ENCODE results near the gene FOSB. TPM values are rescaled to one million over a fixed set of nuclear protein-coding genes. Genes with fewer than 3 reads are reported as not detected.

Gene FOSB
- total and polyA plus RNA-seq, 9 of the 15 experiments (the other 6 are each of a cell fraction or from before 2014, with no cell fraction given): 0.11 to 2.7 (median 0.73) TPM

DNA sequence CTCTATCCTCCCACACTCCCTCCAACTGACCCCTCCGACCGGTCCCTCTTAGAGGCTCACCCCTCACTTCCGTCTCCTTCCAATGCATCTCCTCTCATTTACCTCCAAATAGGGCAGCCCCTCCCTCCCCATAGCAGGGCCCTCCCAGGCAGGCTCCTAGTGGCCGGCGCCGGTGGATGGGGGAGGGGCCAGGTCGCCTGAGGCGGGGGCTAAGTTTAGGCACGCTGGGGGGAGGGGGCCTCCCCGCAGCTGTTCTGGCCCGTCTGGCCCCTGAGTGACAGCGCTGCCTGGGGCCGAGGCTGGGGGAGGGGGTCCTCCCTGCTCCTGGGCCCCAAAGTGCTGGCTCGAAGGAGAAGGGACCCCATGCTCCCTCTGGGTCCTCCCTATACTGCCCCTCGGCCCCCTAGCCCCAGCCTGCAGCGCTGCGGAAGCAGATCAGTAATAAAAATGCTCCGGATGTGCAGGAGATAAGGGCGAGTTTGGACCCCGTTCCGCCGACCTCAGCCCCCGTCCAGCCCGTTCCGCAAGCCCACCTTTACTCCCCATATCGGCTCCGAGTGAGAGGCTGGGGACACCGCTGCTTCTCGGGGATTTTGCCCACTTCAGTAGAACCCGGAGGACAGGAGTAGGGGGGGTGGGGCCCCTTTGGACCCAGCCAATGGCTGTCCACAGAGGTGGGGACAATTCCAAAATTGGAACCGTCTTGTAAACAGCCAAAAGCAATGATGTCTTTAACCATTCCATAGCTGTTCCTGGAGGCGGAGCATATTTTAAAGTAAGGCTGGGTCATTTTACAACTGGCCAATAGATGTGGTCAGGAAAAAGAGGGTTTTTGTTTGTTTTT lies 25.1 kb downstream of the FOSB start (continued):
- TF ChIP-seq, protein P1, sequence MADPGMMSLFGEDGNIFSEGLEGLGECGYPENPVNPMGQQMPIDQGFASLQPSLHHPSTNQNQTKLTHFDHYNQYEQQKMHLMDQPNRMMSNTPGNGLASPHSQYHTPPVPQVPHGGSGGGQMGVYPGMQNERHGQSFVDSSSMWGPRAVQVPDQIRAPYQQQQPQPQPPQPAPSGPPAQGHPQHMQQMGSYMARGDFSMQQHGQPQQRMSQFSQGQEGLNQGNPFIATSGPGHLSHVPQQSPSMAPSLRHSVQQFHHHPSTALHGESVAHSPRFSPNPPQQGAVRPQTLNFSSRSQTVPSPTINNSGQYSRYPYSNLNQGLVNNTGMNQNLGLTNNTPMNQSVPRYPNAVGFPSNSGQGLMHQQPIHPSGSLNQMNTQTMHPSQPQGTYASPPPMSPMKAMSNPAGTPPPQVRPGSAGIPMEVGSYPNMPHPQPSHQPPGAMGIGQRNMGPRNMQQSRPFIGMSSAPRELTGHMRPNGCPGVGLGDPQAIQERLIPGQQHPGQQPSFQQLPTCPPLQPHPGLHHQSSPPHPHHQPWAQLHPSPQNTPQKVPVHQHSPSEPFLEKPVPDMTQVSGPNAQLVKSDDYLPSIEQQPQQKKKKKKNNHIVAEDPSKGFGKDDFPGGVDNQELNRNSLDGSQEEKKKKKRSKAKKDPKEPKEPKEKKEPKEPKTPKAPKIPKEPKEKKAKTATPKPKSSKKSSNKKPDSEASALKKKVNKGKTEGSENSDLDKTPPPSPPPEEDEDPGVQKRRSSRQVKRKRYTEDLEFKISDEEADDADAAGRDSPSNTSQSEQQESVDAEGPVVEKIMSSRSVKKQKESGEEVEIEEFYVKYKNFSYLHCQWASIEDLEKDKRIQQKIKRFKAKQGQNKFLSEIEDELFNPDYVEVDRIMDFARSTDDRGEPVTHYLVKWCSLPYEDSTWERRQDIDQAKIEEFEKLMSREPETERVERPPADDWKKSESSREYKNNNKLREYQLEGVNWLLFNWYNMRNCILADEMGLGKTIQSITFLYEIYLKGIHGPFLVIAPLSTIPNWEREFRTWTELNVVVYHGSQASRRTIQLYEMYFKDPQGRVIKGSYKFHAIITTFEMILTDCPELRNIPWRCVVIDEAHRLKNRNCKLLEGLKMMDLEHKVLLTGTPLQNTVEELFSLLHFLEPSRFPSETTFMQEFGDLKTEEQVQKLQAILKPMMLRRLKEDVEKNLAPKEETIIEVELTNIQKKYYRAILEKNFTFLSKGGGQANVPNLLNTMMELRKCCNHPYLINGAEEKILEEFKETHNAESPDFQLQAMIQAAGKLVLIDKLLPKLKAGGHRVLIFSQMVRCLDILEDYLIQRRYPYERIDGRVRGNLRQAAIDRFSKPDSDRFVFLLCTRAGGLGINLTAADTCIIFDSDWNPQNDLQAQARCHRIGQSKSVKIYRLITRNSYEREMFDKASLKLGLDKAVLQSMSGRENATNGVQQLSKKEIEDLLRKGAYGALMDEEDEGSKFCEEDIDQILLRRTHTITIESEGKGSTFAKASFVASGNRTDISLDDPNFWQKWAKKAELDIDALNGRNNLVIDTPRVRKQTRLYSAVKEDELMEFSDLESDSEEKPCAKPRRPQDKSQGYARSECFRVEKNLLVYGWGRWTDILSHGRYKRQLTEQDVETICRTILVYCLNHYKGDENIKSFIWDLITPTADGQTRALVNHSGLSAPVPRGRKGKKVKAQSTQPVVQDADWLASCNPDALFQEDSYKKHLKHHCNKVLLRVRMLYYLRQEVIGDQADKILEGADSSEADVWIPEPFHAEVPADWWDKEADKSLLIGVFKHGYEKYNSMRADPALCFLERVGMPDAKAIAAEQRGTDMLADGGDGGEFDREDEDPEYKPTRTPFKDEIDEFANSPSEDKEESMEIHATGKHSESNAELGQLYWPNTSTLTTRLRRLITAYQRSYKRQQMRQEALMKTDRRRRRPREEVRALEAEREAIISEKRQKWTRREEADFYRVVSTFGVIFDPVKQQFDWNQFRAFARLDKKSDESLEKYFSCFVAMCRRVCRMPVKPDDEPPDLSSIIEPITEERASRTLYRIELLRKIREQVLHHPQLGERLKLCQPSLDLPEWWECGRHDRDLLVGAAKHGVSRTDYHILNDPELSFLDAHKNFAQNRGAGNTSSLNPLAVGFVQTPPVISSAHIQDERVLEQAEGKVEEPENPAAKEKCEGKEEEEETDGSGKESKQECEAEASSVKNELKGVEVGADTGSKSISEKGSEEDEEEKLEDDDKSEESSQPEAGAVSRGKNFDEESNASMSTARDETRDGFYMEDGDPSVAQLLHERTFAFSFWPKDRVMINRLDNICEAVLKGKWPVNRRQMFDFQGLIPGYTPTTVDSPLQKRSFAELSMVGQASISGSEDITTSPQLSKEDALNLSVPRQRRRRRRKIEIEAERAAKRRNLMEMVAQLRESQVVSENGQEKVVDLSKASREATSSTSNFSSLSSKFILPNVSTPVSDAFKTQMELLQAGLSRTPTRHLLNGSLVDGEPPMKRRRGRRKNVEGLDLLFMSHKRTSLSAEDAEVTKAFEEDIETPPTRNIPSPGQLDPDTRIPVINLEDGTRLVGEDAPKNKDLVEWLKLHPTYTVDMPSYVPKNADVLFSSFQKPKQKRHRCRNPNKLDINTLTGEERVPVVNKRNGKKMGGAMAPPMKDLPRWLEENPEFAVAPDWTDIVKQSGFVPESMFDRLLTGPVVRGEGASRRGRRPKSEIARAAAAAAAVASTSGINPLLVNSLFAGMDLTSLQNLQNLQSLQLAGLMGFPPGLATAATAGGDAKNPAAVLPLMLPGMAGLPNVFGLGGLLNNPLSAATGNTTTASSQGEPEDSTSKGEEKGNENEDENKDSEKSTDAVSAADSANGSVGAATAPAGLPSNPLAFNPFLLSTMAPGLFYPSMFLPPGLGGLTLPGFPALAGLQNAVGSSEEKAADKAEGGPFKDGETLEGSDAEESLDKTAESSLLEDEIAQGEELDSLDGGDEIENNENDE (IDR thresholded peaks at IDR 0.05; ENCODE audit: low read depth, low read length): no peak
- TF ChIP-seq, protein P2, sequence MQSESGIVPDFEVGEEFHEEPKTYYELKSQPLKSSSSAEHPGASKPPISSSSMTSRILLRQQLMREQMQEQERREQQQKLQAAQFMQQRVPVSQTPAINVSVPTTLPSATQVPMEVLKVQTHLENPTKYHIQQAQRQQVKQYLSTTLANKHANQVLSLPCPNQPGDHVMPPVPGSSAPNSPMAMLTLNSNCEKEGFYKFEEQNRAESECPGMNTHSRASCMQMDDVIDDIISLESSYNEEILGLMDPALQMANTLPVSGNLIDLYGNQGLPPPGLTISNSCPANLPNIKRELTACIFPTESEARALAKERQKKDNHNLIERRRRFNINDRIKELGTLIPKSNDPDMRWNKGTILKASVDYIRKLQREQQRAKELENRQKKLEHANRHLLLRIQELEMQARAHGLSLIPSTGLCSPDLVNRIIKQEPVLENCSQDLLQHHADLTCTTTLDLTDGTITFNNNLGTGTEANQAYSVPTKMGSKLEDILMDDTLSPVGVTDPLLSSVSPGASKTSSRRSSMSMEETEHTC (IDR thresholded peaks at IDR 0.05): no peak
- TF ChIP-seq GTF2A2 (tag; IDR thresholded peaks at IDR 0.05) (no peak), UBTF (IDR thresholded peaks at IDR 0.05; ENCODE audit: borderline replicate concordance in 1 of 2, low read depth in 2 of 2, low read length in 2 of 2) (0 out of 4 replicates have a peak, but pooled peaks of 1 of the 2 experiments have one; percentile 11), ZNF764 (CRISPR knock-in tag; IDR thresholded peaks at IDR 0.05; ENCODE audit: low read depth) (no peak)
- TF ChIP-seq, protein P3, sequence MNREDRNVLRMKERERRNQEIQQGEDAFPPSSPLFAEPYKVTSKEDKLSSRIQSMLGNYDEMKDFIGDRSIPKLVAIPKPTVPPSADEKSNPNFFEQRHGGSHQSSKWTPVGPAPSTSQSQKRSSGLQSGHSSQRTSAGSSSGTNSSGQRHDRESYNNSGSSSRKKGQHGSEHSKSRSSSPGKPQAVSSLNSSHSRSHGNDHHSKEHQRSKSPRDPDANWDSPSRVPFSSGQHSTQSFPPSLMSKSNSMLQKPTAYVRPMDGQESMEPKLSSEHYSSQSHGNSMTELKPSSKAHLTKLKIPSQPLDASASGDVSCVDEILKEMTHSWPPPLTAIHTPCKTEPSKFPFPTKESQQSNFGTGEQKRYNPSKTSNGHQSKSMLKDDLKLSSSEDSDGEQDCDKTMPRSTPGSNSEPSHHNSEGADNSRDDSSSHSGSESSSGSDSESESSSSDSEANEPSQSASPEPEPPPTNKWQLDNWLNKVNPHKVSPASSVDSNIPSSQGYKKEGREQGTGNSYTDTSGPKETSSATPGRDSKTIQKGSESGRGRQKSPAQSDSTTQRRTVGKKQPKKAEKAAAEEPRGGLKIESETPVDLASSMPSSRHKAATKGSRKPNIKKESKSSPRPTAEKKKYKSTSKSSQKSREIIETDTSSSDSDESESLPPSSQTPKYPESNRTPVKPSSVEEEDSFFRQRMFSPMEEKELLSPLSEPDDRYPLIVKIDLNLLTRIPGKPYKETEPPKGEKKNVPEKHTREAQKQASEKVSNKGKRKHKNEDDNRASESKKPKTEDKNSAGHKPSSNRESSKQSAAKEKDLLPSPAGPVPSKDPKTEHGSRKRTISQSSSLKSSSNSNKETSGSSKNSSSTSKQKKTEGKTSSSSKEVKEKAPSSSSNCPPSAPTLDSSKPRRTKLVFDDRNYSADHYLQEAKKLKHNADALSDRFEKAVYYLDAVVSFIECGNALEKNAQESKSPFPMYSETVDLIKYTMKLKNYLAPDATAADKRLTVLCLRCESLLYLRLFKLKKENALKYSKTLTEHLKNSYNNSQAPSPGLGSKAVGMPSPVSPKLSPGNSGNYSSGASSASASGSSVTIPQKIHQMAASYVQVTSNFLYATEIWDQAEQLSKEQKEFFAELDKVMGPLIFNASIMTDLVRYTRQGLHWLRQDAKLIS (CRISPR knock-in tag; IDR thresholded peaks at IDR 0.05): no peak
